NCI-H526 treated with DMSO at 0.1 percent for 48 hours (cell line): Measurements from ENCODE around the gene GRM5.

ENCODE experiments used
- DNase-seq: peaks from one replicate; lab custom pipeline; 2025; lab: John Stamatoyannopoulos, UW

Gene GRM5

GRCh38 chr11:88618327-88619070 lies 447.3 kb downstream of the GRM5 start:
- peak; percentile 28 for DNase-seq

GRCh38 chr11:88617226-88617625 lies 448.6 kb downstream of the GRM5 start:
- DNase-seq: no peak

GRCh38 chr11:88604260-88604659 lies 461.5 kb downstream of the GRM5 start:
- no peak for DNase-seq

GRCh38 chr11:88603091-88603867 lies 462.5 kb downstream of the GRM5 start:
- DNase-seq: no peak

- no peak for DNase-seq
These were observed 468.4 kb downstream of the GRM5 start for GRCh38 chr11:88597387-88597786.

GRCh38 chr11:88596786-88597185 lies 469.0 kb downstream of the GRM5 start:
- no peak for DNase-seq

- no peak for DNase-seq
These were observed 471.4 kb downstream of the GRM5 start for GRCh38 chr11:88594274-88594950.

- DNase-seq: no peak
These were observed 475.4 kb downstream of the GRM5 start for GRCh38 chr11:88590361-88590760.

- DNase-seq: no peak
These were observed 482.5 kb downstream of the GRM5 start for GRCh38 chr11:88583251-88583650.

- no peak for DNase-seq
These were observed 486.3 kb downstream of the GRM5 start for GRCh38 chr11:88579466-88579865.

- no peak for DNase-seq
These were observed 489.0 kb downstream of the GRM5 start for GRCh38 chr11:88576741-88577140.

GRCh38 chr11:88575916-88576315 lies 489.9 kb downstream of the GRM5 start:
- DNase-seq: no peak

GRCh38 chr11:88569342-88569741 lies 496.4 kb downstream of the GRM5 start:
- DNase-seq: no peak

- DNase-seq: no peak
These were observed 510.0 kb downstream of the GRM5 start for GRCh38 chr11:88555829-88556202.

GRCh38 chr11:88555018-88555828 lies 510.6 kb downstream of the GRM5 start:
- DNase-seq: peak; percentile 80

GRCh38 chr11:88553204-88553603 lies 512.6 kb downstream of the GRM5 start:
- no peak for DNase-seq

GRCh38 chr11:88552379-88553062 lies 513.3 kb downstream of the GRM5 start:
- DNase-seq: no peak

- no peak for DNase-seq
These were observed 521.0 kb downstream of the GRM5 start for GRCh38 chr11:88544656-88545280.

- DNase-seq: peak; percentile 81
These were observed 521.7 kb downstream of the GRM5 start for GRCh38 chr11:88543902-88544655.

GRCh38 chr11:88541006-88541405 lies 524.8 kb downstream of the GRM5 start:
- no peak for DNase-seq
